NB4 (cell line): ENCODE measurements around the gene CDK15.
A peak's percentile ranks its signal among the peaks of the same experiment; 100 is the strongest.

Experiments
- DNase-seq: peaks from one replicate; pipeline ENCODE4 v3.0.0; 2010; ENCODE audit warnings: low read depth
- H3K4me3 ChIP-seq: one replicate; pipeline ENCODE4 v1.5.1; 2011; ENCODE audit warnings: mild to moderate bottlenecking, low read depth, low read length, moderate library complexity
- CTCF ChIP-seq: IDR thresholded peaks from one replicate; pipeline ENCODE4 v1.5.1; 2012; ENCODE audit warnings: low read depth, low read length
- MAX ChIP-seq: IDR thresholded peaks from 2 replicates; pipeline ENCODE4 v1.6.1; 2011; ENCODE audit warnings: low read depth, low read length
- MYC ChIP-seq: IDR thresholded peaks from 2 replicates; pipeline ENCODE4 v1.6.1; 2011; ENCODE audit warnings: low read depth, low read length
- POLR2A ChIP-seq: IDR thresholded peaks from 2 replicates; pipeline ENCODE4 v1.6.1; 2011; ENCODE audit warnings: mild to moderate bottlenecking; ENCODE audit not compliant: insufficient read length; ENCODE audit errors: extremely low read depth

The CDK15 gene

GRCh38 chr2:201909348-201909747 is 103.0 kb downstream of the CDK15 start:
- peak overlapping the region; percentile 45 for H3K4me3 ChIP-seq
- no peak for TF ChIP-seq POLR2A
- TF ChIP-seq CTCF: no peak
- TF ChIP-seq MAX: no peak
- TF ChIP-seq MYC: no peak
- DNase-seq: no peak

GRCh38 chr2:201909961-201910361 is 103.6 kb downstream of the CDK15 start:
- no peak for TF ChIP-seq CTCF
- no peak for TF ChIP-seq MYC
- no peak for TF ChIP-seq MAX
- TF ChIP-seq POLR2A: no peak
- peak; percentile 71 for DNase-seq
- peak overlapping the region; percentile 45 for H3K4me3 ChIP-seq

- DNase-seq: no peak
- no peak overlapping the region for H3K4me3 ChIP-seq
- TF ChIP-seq POLR2A: no peak
- TF ChIP-seq CTCF: no peak
- TF ChIP-seq MYC: no peak
- no peak for TF ChIP-seq MAX
Measured at GRCh38 chr2:201911372-201911771, 105.0 kb downstream of the CDK15 start.

- no peak for DNase-seq
- no peak overlapping the region for H3K4me3 ChIP-seq
- no peak for TF ChIP-seq CTCF
- no peak for TF ChIP-seq MAX
- TF ChIP-seq POLR2A: no peak
- TF ChIP-seq MYC: no peak
Measured at GRCh38 chr2:201913201-201913600, 106.9 kb downstream of the CDK15 start.

- no peak for TF ChIP-seq MAX
- TF ChIP-seq POLR2A: no peak
- TF ChIP-seq CTCF: peak; percentile 5
- TF ChIP-seq MYC: no peak
- no peak overlapping the region for H3K4me3 ChIP-seq
- peak; percentile 45 for DNase-seq
Measured at GRCh38 chr2:201915446-201915845, 109.1 kb downstream of the CDK15 start.

- TF ChIP-seq POLR2A: no peak
- no peak for TF ChIP-seq MAX
- no peak for TF ChIP-seq MYC
- no peak for TF ChIP-seq CTCF
- no peak overlapping the region for H3K4me3 ChIP-seq
- no peak for DNase-seq
Measured at GRCh38 chr2:201916565-201916964, 110.2 kb downstream of the CDK15 start.
